Right atrium auricular region (tissue), 2 donors: ENCODE data around the gene AGPS. TPM values are rescaled to one million over a fixed set of nuclear protein-coding genes. Genes with fewer than 3 reads are reported as not detected.

Experiments
- DNase-seq: peaks from one replicate; pipeline ENCODE4 v3.0.0-alpha.2; 2019; ENCODE audit warnings: low spot score
- H3K27ac ChIP-seq, 2 donors: fragments of 200-600 bp; sonication (generic); 1 replicate in 1 of 2; 2 replicates in 1 of 2; pipeline ENCODE4 v1.5.1; 2016 to 2019
- H3K27me3 ChIP-seq, 2 donors: fragments of 200-600 bp; sonication (generic); one replicate each; pipeline versions ENCODE4 v1.5.1 to v1.6.0; 2017 to 2019
- H3K36me3 ChIP-seq: fragments of 200-600 bp; sonication (generic); one replicate; pipeline ENCODE4 v1.5.1; 2016
- H3K4me1 ChIP-seq, 2 donors: fragments of 200-600 bp; sonication (generic); one replicate each; pipeline versions ENCODE4 v1.5.1 to v1.6.0; 2017 to 2019
- H3K4me3 ChIP-seq, 2 donors: fragments of 200-600 bp; sonication (generic); 1 replicate in 1 of 2; 2 replicates in 1 of 2; pipeline ENCODE4 v1.5.1; 2017 to 2019; ENCODE audit warnings: mild to moderate bottlenecking in 1 of 2, moderate library complexity in 1 of 2
- H3K9me3 ChIP-seq, 2 donors: fragments of 200-600 bp; sonication (generic); one replicate each; pipeline ENCODE4 v1.5.1; 2019
- CTCF ChIP-seq, 2 donors: fragments of 200-600 bp; sonication (generic); IDR thresholded peaks; one replicate each; pipeline ENCODE4 v1.5.1; 2019; ENCODE audit warnings: antibody characterized with exemption in 2 of 2
- total RNA-seq, 2 donors: library from RNA; depleted of rRNA; stranded (reverse); fragments of >200 nt; gene quantifications; one replicate each; pipeline ENCODE4 v1.1.0, GENCODE V29; 2016

AGPS gene
- total RNA-seq = 10 to 100 TPM; 12.3 to 17.8 TPM

- peak in 1 of 2 donors; percentile 30 for TF ChIP-seq CTCF (IDR thresholded peaks at IDR 0.05)
- peak; percentile 69 for DNase-seq
- peaks cover 0 to 22% of the 10 kb centered on the region in 2 donors for H3K4me1 ChIP-seq
- no peaks in the 10 kb centered on the region for H3K36me3 ChIP-seq
- H3K4me3 ChIP-seq = peak within 1 kb of the TSS; percentile 75 to 83
- H3K27me3 ChIP-seq = no peaks in the 10 kb centered on the region
- H3K9me3 ChIP-seq = no peaks in the 10 kb centered on the region
- H3K27ac ChIP-seq = peak within 1 kb of the TSS; percentile 74 to 82
Observed at GRCh38 chr2:177392373-177393202, at the start of gene AGPS. Gene AGPS (plus strand): TSS chr2:177392773. CDS start chr2:177392790, 17 bp downstream.

DNA sequence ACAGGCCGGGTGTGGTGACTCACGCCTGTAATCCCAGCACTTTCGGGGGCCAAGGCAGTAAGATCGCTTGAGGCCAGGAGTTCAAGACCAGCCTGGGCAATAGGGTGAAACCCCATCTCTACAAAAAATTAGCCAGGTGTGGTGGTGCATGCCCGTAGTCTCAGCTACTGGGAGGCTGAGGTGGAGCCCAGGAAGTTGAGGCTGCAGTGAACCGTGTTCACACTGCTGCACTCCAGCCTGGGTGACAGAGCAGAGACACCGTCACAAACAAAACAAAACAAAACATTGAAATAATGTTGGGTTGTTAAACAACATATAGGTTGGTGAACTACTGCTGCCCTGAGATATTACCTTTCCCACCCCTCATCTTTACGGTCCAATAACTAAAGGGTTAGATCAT is 48.8 kb upstream of the AGPS start:
- Histone ChIP-seq H3K4me3 (no peak overlapping the region), H3K36me3 (no peaks in the 10 kb centered on the region), H3K27me3 (no peaks in the 10 kb centered on the region), H3K9me3 (no peaks in the 10 kb centered on the region), H3K4me1 (no peaks in the 10 kb centered on the region), H3K27ac (no peak overlapping the region)
- no peak for DNase-seq
- TF ChIP-seq CTCF (IDR thresholded peaks at IDR 0.05) = no peak

DNA sequence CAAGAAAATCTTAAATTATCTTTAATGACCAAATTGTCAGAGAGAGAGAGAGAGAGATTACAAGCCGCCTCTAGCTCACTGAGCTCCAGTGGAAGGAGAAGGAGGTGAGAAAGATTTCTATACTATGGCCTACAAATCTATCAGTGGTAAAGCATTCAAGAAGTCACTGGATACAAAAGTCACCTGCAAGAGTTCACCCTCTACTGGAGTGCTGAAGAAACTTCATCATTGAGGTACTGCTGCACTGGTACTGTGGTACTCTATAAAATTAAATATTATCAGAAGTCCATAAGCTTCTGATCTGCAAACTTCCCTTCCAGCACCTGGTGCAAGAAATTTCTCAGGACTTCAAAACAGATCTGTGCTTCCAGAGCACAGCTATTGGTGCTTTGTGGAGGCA is 48.3 kb upstream of the AGPS start:
- no peak for DNase-seq
- no peak overlapping the region for H3K27ac ChIP-seq
- H3K36me3 ChIP-seq = no peaks in the 10 kb centered on the region
- H3K4me3 ChIP-seq = no peak overlapping the region
- H3K27me3 ChIP-seq = no peaks in the 10 kb centered on the region
- no peaks in the 10 kb centered on the region for H3K9me3 ChIP-seq
- no peaks in the 10 kb centered on the region for H3K4me1 ChIP-seq
- no peak for TF ChIP-seq CTCF (IDR thresholded peaks at IDR 0.05)

DNA sequence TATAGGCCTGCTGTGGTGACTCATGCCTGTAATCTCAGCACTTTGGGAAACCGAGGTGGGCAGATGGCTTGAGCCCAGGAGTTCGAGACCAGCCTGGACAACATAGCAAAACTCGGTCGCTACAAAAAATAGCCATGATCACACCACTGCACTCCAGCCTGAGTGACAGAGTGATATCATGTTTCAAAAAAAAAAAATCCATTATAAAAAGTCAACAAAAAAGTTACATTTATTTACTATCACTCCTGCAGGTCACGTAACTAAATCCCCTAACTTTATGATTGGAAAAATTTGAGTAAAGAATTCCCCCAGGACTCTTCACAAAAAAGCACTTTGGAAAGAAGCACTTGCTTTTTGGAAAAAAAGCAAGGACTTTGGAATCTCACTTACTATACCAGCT is 46.4 kb upstream of the AGPS start:
- no peaks in the 10 kb centered on the region for H3K4me1 ChIP-seq
- H3K4me3 ChIP-seq = no peak overlapping the region
- no peaks in the 10 kb centered on the region for H3K9me3 ChIP-seq
- H3K36me3 ChIP-seq = no peaks in the 10 kb centered on the region
- no peaks in the 10 kb centered on the region for H3K27me3 ChIP-seq
- no peak for DNase-seq
- no peak overlapping the region for H3K27ac ChIP-seq
- no peak for TF ChIP-seq CTCF (IDR thresholded peaks at IDR 0.05)

DNA sequence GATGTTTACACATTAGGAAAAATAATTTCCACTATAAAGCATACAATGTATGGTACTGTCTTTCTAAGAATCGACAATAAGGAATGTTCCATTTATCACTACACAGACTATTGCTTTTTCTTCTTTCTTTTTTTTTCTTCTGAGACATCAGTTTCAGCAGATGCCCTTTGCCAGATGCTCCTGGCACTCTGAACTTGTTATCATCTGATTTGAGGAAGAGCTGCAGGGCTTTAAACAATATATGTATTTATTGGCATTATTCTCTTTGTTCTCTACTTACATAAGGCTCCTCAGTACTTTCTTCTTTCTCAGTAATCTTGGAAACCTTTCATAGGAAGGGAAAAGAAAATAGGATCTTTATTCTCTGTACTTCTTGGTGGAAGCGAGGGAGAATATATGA is 45.0 kb upstream of the AGPS start:
- no peaks in the 10 kb centered on the region for H3K36me3 ChIP-seq
- TF ChIP-seq CTCF (IDR thresholded peaks at IDR 0.05) = no peak
- peaks cover 0 to 10% of the 10 kb centered on the region in 2 donors for H3K4me1 ChIP-seq
- H3K27me3 ChIP-seq = no peaks in the 10 kb centered on the region
- H3K4me3 ChIP-seq = no peak overlapping the region
- H3K27ac ChIP-seq = no peak overlapping the region
- DNase-seq = no peak
- H3K9me3 ChIP-seq = no peaks in the 10 kb centered on the region
